HS-27A (cell line): Measurements from ENCODE around the gene ERC2.
"Not testable (repeated sequence)": the region's sequence is repeated elsewhere in the genome, so short reads cannot be mapped to it uniquely, and the experiment has no call there.

Experiments
- DNase-seq: peaks from one replicate; pipeline ENCODE4 v3.0.0-alpha.2; 2012; ENCODE audit warnings: low read depth, missing footprints

Gene ERC2

GRCh38 chr3:55884066-55884465 is 584.2 kb downstream of the ERC2 start:
- DNase-seq = no peak

- DNase-seq = no peak
Observed at GRCh38 chr3:55882006-55882405, 586.3 kb downstream of the ERC2 start.

GRCh38 chr3:55880357-55880756 is 587.9 kb downstream of the ERC2 start:
- no peak for DNase-seq

- DNase-seq = no peak
Observed at GRCh38 chr3:55879901-55880331, 588.4 kb downstream of the ERC2 start.

GRCh38 chr3:55877703-55878102 is 590.6 kb downstream of the ERC2 start:
- DNase-seq = no peak

GRCh38 chr3:55876560-55876959 is 591.7 kb downstream of the ERC2 start:
- no peak for DNase-seq

GRCh38 chr3:55875113-55875512 is 593.2 kb downstream of the ERC2 start:
- DNase-seq = no peak

GRCh38 chr3:55873523-55874254 is 594.6 kb downstream of the ERC2 start:
- DNase-seq = no peak

- DNase-seq = no peak
Observed at GRCh38 chr3:55870594-55870993, 597.7 kb downstream of the ERC2 start.

GRCh38 chr3:55868347-55868746 is 599.9 kb downstream of the ERC2 start:
- no peak for DNase-seq

GRCh38 chr3:55863028-55863427 is 605.2 kb downstream of the ERC2 start:
- DNase-seq = no peak

GRCh38 chr3:55860049-55860721 is 608.1 kb downstream of the ERC2 start:
- DNase-seq = no peak

- no peak for DNase-seq
Observed at GRCh38 chr3:55859305-55859704, 609.0 kb downstream of the ERC2 start.

- DNase-seq = no peak
Observed at GRCh38 chr3:55858727-55859126, 609.5 kb downstream of the ERC2 start.

GRCh38 chr3:55858302-55858701 is 610.0 kb downstream of the ERC2 start:
- DNase-seq = no peak

GRCh38 chr3:55857633-55858032 is 610.6 kb downstream of the ERC2 start:
- DNase-seq = no peak

- no peak for DNase-seq
Observed at GRCh38 chr3:55855311-55855710, 613.0 kb downstream of the ERC2 start.

- DNase-seq = no peak
Observed at GRCh38 chr3:55854494-55854893, 613.8 kb downstream of the ERC2 start.

GRCh38 chr3:55852326-55852725 is 615.9 kb downstream of the ERC2 start:
- DNase-seq = no peak

GRCh38 chr3:55842204-55842603 is 626.1 kb downstream of the ERC2 start:
- no peak for DNase-seq

- DNase-seq = not testable (repeated sequence)
Observed at GRCh38 chr3:55831876-55832275, 636.4 kb downstream of the ERC2 start.

- no peak for DNase-seq
Observed at GRCh38 chr3:55828712-55829111, 639.6 kb downstream of the ERC2 start.

- DNase-seq = no peak
Observed at GRCh38 chr3:55827786-55828185, 640.5 kb downstream of the ERC2 start.
